ENCODE results near the gene CAMTA2.

Gene CAMTA2

GRCh38 chr17:4973256-4974114, 14.0 kb downstream of the CAMTA2 start:
- H3K4me3 ChIP-seq (ENCODE audit: low read length): no peak overlapping the region
- TF ChIP-seq CTCF (IDR thresholded peaks at IDR 0.05; ENCODE audit: insufficient read depth, low read depth, low read length, missing control alignments): no peak

GRCh38 chr17:4972752-4973151, 14.7 kb downstream of the CAMTA2 start:
- no peak overlapping the region for H3K4me3 ChIP-seq (ENCODE audit: low read length)
- DNase-seq (ENCODE audit: low read depth): no peak
- TF ChIP-seq CTCF (IDR thresholded peaks at IDR 0.05; ENCODE audit: insufficient read depth, low read depth, low read length, missing control alignments): no peak

More at GRCh38 chr17:4973256-4974114, 14.0 kb downstream of the CAMTA2 start:
- DNase-seq (ENCODE audit: low read depth): no peak

GRCh38 chr17:4972322-4972721, 15.2 kb downstream of the CAMTA2 start:
- TF ChIP-seq CTCF (IDR thresholded peaks at IDR 0.05; ENCODE audit: insufficient read depth, low read depth, low read length, missing control alignments): no peak
- no peak for DNase-seq (ENCODE audit: low read depth)
- no peak overlapping the region for H3K4me3 ChIP-seq (ENCODE audit: low read length)

GRCh38 chr17:4971826-4972225, 15.6 kb downstream of the CAMTA2 start:
- DNase-seq (ENCODE audit: low read depth): no peak
- no peak overlapping the region for H3K4me3 ChIP-seq (ENCODE audit: low read length)
- no peak for TF ChIP-seq CTCF (IDR thresholded peaks at IDR 0.05; ENCODE audit: insufficient read depth, low read depth, low read length, missing control alignments)

- no peak overlapping the region for H3K4me3 ChIP-seq (ENCODE audit: low read length)
- TF ChIP-seq CTCF (IDR thresholded peaks at IDR 0.05; ENCODE audit: insufficient read depth, low read depth, low read length, missing control alignments): no peak
- no peak for DNase-seq (ENCODE audit: low read depth)
Observed at GRCh38 chr17:4970273-4970672, 17.2 kb downstream of the CAMTA2 start.

- no peak overlapping the region for H3K4me3 ChIP-seq (ENCODE audit: low read length)
- no peak for DNase-seq (ENCODE audit: low read depth)
- TF ChIP-seq CTCF (IDR thresholded peaks at IDR 0.05; ENCODE audit: insufficient read depth, low read depth, low read length, missing control alignments): no peak
Observed at GRCh38 chr17:4969551-4970173, 17.8 kb downstream of the CAMTA2 start.

Data from epithelial cell of esophagus (primary cell).